ENCODE measurements around the gene SATB1. TPM values are rescaled to one million over a fixed set of nuclear protein-coding genes. Genes with fewer than 3 reads are reported as not detected.

Gene SATB1
- total and polyA plus RNA-seq, 2 of the 8 experiments (the other 6 are each of a cell fraction or from before 2014, with no cell fraction given), result 18.8 to 28.0 TPM

GRCh38 chr3:18372786-18373405 is 52.2 kb downstream of the SATB1 start:
- no peak overlapping the region for H3K56ac ChIP-seq (replicated peaks; ENCODE audit: insufficient read length, low read depth, low read length)
- H3K18ac ChIP-seq (ENCODE audit: extremely low read depth, low read length), result no peak overlapping the region
- H3K4me1 ChIP-seq (replicated peaks in 1 of 4; ENCODE audit: control insufficient read depth in 3 of 4, insufficient read depth in 4 of 4, low read length in 3 of 4), result peaks cover 0 to 3% (median 2%) of the 10 kb centered on the region in 4 experiments; a peak in 3 of 7 replicates
- H2BK5ac ChIP-seq (ENCODE audit: low read depth, low read length), result no peak overlapping the region
- H3K4ac ChIP-seq (replicated peaks; ENCODE audit: insufficient read length, low read depth, low read length), result no peak overlapping the region
- no peaks in the 10 kb centered on the region for H4K20me1 ChIP-seq (replicated peaks in 1 of 2; ENCODE audit: control insufficient read depth in 1 of 2, insufficient read depth in 2 of 2, low read length in 2 of 2)
- no peak overlapping the region for H2BK15ac ChIP-seq (ENCODE audit: low read length)
- WGBS, 2 experiments (ENCODE audit: extremely low coverage in 1 of 2, insufficient coverage in 1 of 2, insufficient read length in 1 of 2, insufficient replicate concordance in 2 of 2, low coverage in 1 of 2, low lambda C conversion rate in 2 of 2, missing lambda C conversion rate in 1 of 2), result 87% methylated on average over 4 of the region's 4 CpGs; no CpG with 5 or more reads in 1 of the 2 experiments
- no peaks in the 10 kb centered on the region for H3K9me3 ChIP-seq (ENCODE audit: insufficient read depth in 2 of 2, low read depth in 1 of 2, low read length in 1 of 2)
- H2BK12ac ChIP-seq (ENCODE audit: low read depth, low read length), result no peak overlapping the region
- H2BK20ac ChIP-seq (ENCODE audit: low read length), result no peak overlapping the region
- no peaks in the 10 kb centered on the region for H3K27me3 ChIP-seq (replicated peaks in 1 of 4; ENCODE audit: control insufficient read depth in 3 of 4, extremely low read depth in 1 of 4, insufficient read depth in 3 of 4, low read length in 3 of 4)
- H3K4me2 ChIP-seq (ENCODE audit: insufficient read depth in 1 of 2, low read depth in 2 of 2, low read length in 2 of 2), result no peak overlapping the region
- H3K14ac ChIP-seq (ENCODE audit: insufficient read length), result no peak overlapping the region
- FAIRE-seq (no peak), DNase-seq (ENCODE audit: low read depth in 1 of 2, low spot score in 2 of 2) (no peak)
- no peak overlapping the region for H4K91ac ChIP-seq (replicated peaks; ENCODE audit: insufficient read length, low read length)
- CTCF ChIA-PET (ENCODE audit: partially characterized antibody), result interaction anchor here (1.0 kb wide), 1 partner anchor 9 kb away, joined by 3 read pairs; no protein-coding TSS in a partner anchor
- H3K4me3 ChIP-seq (ENCODE audit: extremely low read depth in 1 of 4, insufficient read depth in 2 of 4, low read depth in 3 of 4, low read length in 4 of 4), result no peak overlapping the region
- no peaks in the 10 kb centered on the region for H3K79me1 ChIP-seq (ENCODE audit: low read depth, low read length)
- no peaks in the 10 kb centered on the region for H3K79me2 ChIP-seq (ENCODE audit: control insufficient read depth in 1 of 2, insufficient read depth in 2 of 2, low read length in 2 of 2)
- no peak overlapping the region for H2BK120ac ChIP-seq (replicated peaks; ENCODE audit: low read depth, low read length)
- no peak overlapping the region for H4K5ac ChIP-seq (ENCODE audit: insufficient read length, low read depth, low read length)
- H3K23ac ChIP-seq (ENCODE audit: insufficient read length), result no peak overlapping the region
- H2AK5ac ChIP-seq (ENCODE audit: low read depth, low read length), result no peak overlapping the region
- H3K27ac ChIP-seq (ENCODE audit: low read depth, low read length), result no peak overlapping the region
- 0 out of 8 replicates have a peak, but pooled peaks cover 0 to 2% (median 0%) of the 10 kb centered on the region in 4 experiments for H3K36me3 ChIP-seq (ENCODE audit: control insufficient read depth in 2 of 4, insufficient read depth in 4 of 4, low read length in 3 of 4)
- no peaks in the 10 kb centered on the region for H3K23me2 ChIP-seq (ENCODE audit: low read depth, low read length)
- POLR2A ChIA-PET (ENCODE audit: partially characterized antibody), result no interaction called here
- no peak overlapping the region for H4K8ac ChIP-seq (ENCODE audit: extremely low read depth, insufficient read depth, low read length)
- TF ChIP-seq ASH2L (IDR thresholded peaks at IDR 0.05; ENCODE audit: low read length), result no peak
- no peak for TF ChIP-seq SIN3A (conservative IDR thresholded peaks at IDR 0.05 in 1 of 2, IDR thresholded peaks at IDR 0.05 in 1 of 2; ENCODE audit: low read depth in 1 of 2, low read length in 2 of 2)
- TF ChIP-seq BRCA1 (IDR thresholded peaks at IDR 0.05; ENCODE audit: low read depth, low read length), result no peak
- TF ChIP-seq CHD2 (IDR thresholded peaks at IDR 0.05; ENCODE audit: low read length), result no peak
- no peak for TF ChIP-seq SIRT6 (IDR thresholded peaks at IDR 0.05; ENCODE audit: low read length)
- TF ChIP-seq RXRA (IDR thresholded peaks at IDR 0.05; ENCODE audit: insufficient read depth, low read depth, low read length), result no peak
- no peak for TF ChIP-seq JUND (IDR thresholded peaks at IDR 0.05; ENCODE audit: low read length)
- TF ChIP-seq CBX5 (IDR thresholded peaks at IDR 0.05; ENCODE audit: low read depth, low read length), result no peak
- TF ChIP-seq CEBPB (IDR thresholded peaks at IDR 0.05; ENCODE audit: low read depth, low read length), result no peak
- TF ChIP-seq TAF7 (optimal IDR thresholded peaks at IDR 0.05; ENCODE audit: borderline replicate concordance, low read depth, low read length), result no peak
- no peak for TF ChIP-seq GABPA (IDR thresholded peaks at IDR 0.05; ENCODE audit: borderline replicate concordance, insufficient read depth, low read length)
- no peak for TF ChIP-seq RAD21 (IDR thresholded peaks at IDR 0.05 in 1 of 2, conservative IDR thresholded peaks at IDR 0.05 in 1 of 2; ENCODE audit: low read depth in 2 of 2, low read length in 2 of 2)
- TF ChIP-seq TCF12 (IDR thresholded peaks at IDR 0.05; ENCODE audit: low read depth, low read length), result no peak
- no peak for TF ChIP-seq RBBP5 (IDR thresholded peaks at IDR 0.05; ENCODE audit: borderline replicate concordance, low read depth, low read length)
- no peak overlapping the region for H2AFZ ChIP-seq (ENCODE audit: low read length)
- no peak overlapping the region for H3K9ac ChIP-seq (replicated peaks in 1 of 4; ENCODE audit: extremely low read depth in 1 of 4, low read depth in 3 of 4, low read length in 3 of 4)

All from H1 (cell line).